ENCODE data around the gene VWA8.
A peak's percentile ranks its signal among the peaks of the same experiment; 100 is the strongest.

VWA8 gene

GRCh38 chr13:41716236-41716635 is 244.7 kb downstream of the VWA8 start:
- DNase-seq (ENCODE audit: low read depth in 2 of 2), result no peak
- H3K4me3 ChIP-seq (replicated peaks in 1 of 2; ENCODE audit: low read depth in 2 of 2, low read length in 2 of 2), result no peak overlapping the region
- no peak for TF ChIP-seq CTCF (IDR thresholded peaks at IDR 0.05; ENCODE audit: low read depth, low read length)

GRCh38 chr13:41713405-41713804 is 247.5 kb downstream of the VWA8 start:
- no peak for TF ChIP-seq CTCF (IDR thresholded peaks at IDR 0.05; ENCODE audit: low read depth, low read length)
- no peak for DNase-seq (ENCODE audit: low read depth in 2 of 2)
- no peak overlapping the region for H3K4me3 ChIP-seq (replicated peaks in 1 of 2; ENCODE audit: low read depth in 2 of 2, low read length in 2 of 2)

- no peak for TF ChIP-seq CTCF (IDR thresholded peaks at IDR 0.05; ENCODE audit: low read depth, low read length)
- DNase-seq (ENCODE audit: low read depth in 2 of 2), result no peak
- no peak overlapping the region for H3K4me3 ChIP-seq (replicated peaks in 1 of 2; ENCODE audit: low read depth in 2 of 2, low read length in 2 of 2)
These were observed 250.1 kb downstream of the VWA8 start for GRCh38 chr13:41710771-41711170.

DNA sequence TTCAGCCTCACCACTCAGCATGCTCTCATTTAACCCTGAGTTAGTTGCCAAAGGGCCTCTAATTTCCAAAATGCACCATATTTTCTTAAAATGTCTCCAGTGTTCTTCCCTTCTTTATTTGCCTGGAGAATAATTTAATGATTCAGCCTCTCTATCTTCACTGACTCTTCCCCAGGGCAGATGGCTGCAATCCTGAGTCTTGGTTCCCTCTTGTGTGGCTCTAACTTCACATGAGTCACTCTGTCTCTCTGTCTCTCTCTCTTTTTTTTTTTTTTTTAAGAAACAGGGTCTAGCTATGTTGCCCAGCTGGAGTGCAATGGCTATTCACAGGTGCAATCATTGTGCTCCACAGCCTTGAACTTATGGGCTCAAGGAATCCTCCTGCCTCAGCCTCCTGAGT is 251.4 kb downstream of the VWA8 start:
- TF ChIP-seq CTCF (IDR thresholded peaks at IDR 0.05; ENCODE audit: low read depth, low read length), result no peak
- DNase-seq (ENCODE audit: low read depth in 2 of 2), result peak in 1 of 2 donors; percentile 38

GRCh38 chr13:41708713-41709112 is 252.2 kb downstream of the VWA8 start:
- DNase-seq (ENCODE audit: low read depth in 2 of 2), result peak in 1 of 2 donors; percentile 55
- no peak overlapping the region for H3K4me3 ChIP-seq (replicated peaks in 1 of 2; ENCODE audit: low read depth in 2 of 2, low read length in 2 of 2)
- no peak for TF ChIP-seq CTCF (IDR thresholded peaks at IDR 0.05; ENCODE audit: low read depth, low read length)

More for the DNA sequence above, 251.4 kb downstream of the VWA8 start:
- H3K4me3 ChIP-seq (replicated peaks in 1 of 2; ENCODE audit: low read depth in 2 of 2, low read length in 2 of 2), result no peak overlapping the region

DNA sequence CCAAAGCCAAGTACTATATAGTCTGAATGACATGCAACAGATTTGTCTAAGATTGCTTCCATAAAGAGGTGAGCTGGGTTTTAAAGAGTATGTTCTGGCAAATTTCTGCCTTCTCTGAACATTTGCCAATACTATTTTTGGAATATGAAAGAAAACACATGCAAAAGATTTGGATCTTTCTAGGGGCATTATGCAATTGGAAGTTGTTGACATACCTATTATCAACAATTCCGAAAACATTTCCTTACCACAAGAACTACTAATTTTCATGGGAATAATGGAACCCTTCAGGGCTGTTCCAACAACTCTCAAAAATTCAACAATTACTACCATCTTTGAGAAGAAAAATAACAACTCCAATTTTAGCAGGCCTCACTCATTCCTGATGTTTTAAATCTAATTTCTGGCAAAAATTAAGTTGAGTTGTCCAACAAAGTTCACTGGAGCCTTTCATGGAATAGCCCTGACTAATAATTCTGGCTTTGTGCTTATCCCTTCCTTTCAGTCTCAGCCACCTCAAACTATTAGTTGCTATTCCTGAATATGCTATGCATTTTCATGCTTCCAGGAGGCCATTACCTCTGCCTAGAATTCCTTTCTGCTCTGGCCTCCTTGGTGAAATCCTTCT is 253.6 kb downstream of the VWA8 start:
- DNase-seq (ENCODE audit: low read depth in 2 of 2), result peak in 1 of 2 donors; percentile 52
- no peak for TF ChIP-seq CTCF (IDR thresholded peaks at IDR 0.05; ENCODE audit: low read depth, low read length)

GRCh38 chr13:41706152-41706551 is 254.8 kb downstream of the VWA8 start:
- H3K4me3 ChIP-seq (replicated peaks in 1 of 2; ENCODE audit: low read depth in 2 of 2, low read length in 2 of 2), result no peak overlapping the region
- DNase-seq (ENCODE audit: low read depth in 2 of 2), result peak in 1 of 2 donors; percentile 30
- no peak for TF ChIP-seq CTCF (IDR thresholded peaks at IDR 0.05; ENCODE audit: low read depth, low read length)

More for the DNA sequence above, 253.6 kb downstream of the VWA8 start:
- H3K4me3 ChIP-seq (replicated peaks in 1 of 2; ENCODE audit: low read depth in 2 of 2, low read length in 2 of 2), result no peak overlapping the region
